OCI-LY7 (cell line): ENCODE data around the gene MGAT4C.

Experiments used
- EZH2phosphoT487 ChIP-seq: fragments of 200-600 bp; sonication (generic); IDR thresholded peaks from 2 replicates; pipeline ENCODE4 v1.6.1; 2018; ENCODE audit warnings: low read depth, borderline replicate concordance, mild to moderate bottlenecking, mixed run types, antibody characterized with exemption, low read length, moderate library complexity, mixed read lengths
- TF ChIP-seq, protein P1 (sequence below): fragments of 200-600 bp; sonication (generic); conservative IDR thresholded peaks from 2 replicates; pipeline ENCODE4 v1.5.1; 2014; ENCODE audit warnings: mild to moderate bottlenecking, antibody characterized with exemption, low read length, moderate library complexity, mixed read lengths

DNA sequence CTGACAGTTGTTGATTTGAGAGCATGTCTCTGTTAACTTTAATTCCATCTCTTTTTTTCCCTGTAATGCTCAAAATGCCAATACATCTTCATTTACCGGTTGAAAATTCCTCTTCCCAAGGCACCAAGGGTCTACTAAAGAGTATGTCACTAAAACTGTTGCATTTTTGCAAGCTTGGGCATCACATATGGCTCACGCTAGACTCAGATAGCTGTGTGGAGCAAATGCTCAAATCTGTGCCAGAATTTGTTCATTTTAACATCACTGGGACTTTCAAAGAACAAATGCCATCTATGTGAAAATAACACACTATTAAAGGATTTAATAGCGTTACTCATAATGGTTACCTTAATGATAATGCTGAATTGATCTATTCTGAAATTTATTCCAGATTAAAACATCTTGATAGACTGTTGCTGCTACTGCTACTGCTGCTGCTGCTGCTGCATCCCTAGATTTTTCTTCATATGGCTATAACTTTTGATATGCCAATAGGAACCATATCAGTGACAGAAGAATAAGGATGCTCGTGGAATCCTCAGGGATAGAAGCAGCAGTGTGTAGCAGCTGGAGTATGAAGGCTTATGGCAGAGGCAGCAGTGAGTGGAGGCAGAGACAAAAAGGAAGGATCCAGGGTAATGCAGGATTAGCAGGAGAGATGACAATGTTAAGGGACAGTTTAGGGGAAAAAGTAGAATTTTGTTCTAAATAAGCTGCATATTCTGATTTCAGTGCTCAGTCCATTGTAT is 57.3 kb downstream of the MGAT4C start:
- TF ChIP-seq, protein P1, sequence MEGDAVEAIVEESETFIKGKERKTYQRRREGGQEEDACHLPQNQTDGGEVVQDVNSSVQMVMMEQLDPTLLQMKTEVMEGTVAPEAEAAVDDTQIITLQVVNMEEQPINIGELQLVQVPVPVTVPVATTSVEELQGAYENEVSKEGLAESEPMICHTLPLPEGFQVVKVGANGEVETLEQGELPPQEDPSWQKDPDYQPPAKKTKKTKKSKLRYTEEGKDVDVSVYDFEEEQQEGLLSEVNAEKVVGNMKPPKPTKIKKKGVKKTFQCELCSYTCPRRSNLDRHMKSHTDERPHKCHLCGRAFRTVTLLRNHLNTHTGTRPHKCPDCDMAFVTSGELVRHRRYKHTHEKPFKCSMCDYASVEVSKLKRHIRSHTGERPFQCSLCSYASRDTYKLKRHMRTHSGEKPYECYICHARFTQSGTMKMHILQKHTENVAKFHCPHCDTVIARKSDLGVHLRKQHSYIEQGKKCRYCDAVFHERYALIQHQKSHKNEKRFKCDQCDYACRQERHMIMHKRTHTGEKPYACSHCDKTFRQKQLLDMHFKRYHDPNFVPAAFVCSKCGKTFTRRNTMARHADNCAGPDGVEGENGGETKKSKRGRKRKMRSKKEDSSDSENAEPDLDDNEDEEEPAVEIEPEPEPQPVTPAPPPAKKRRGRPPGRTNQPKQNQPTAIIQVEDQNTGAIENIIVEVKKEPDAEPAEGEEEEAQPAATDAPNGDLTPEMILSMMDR, result no peak
- TF ChIP-seq EZH2phosphoT487, result no peak
